WTC11 (cell line): Measurements from ENCODE around the gene PAMR1.

Experiments
- EMX1 ChIP-seq: fragments of 250-450 bp; sonication (Bioruptor Pico); IDR thresholded peaks from 2 replicates; pipeline ENCODE4 v1.8.0; 2021; ENCODE audit warnings: mild to moderate bottlenecking
- NFYB ChIP-seq: sonication (generic); formaldehyde crosslinking; conservative IDR thresholded peaks from 2 replicates; pipeline ENCODE4 v1.8.0; 2022; ENCODE audit warnings: low read depth, missing genetic modification reagents
- NR1H2 ChIP-seq: sonication (generic); formaldehyde crosslinking; IDR thresholded peaks from 2 replicates; pipeline ENCODE4 v1.9.0; 2021; ENCODE audit warnings: mild to moderate bottlenecking, moderate library complexity, missing genetic modification reagents
- TF ChIP-seq, protein P1 (sequence below): fragments of 200-600 bp; IDR thresholded peaks from 2 replicates; pipeline ENCODE4 v1.8.0; 2022; ENCODE audit warnings: antibody characterized with exemption
- TF ChIP-seq, protein P2 (sequence below): sonication (generic); formaldehyde crosslinking; IDR thresholded peaks from 2 replicates; pipeline ENCODE4 v1.8.0; 2023; ENCODE audit warnings: missing genetic modification reagents, mild to moderate bottlenecking, borderline replicate concordance

DNA sequence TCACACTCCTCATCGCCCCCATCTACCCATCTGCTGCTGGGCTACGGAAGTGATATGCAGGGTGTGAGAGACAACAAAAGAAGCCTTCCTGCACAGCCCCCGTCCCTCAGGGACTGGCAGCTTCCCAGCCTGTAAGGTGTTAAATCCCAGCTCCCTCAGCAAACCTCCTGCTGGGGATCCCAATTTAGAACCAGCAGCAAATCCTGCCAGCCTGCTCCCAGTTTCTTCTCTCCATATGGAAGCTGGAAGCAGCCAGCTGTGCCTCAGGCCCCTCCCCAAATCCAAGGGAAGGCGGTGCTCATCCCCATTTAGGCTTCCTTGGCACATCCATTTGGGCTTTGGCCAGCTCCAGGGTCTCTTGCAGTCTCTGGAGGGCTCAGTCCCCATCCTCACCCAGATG lies 47.5 kb downstream of the PAMR1 start:
- TF ChIP-seq, protein P1, sequence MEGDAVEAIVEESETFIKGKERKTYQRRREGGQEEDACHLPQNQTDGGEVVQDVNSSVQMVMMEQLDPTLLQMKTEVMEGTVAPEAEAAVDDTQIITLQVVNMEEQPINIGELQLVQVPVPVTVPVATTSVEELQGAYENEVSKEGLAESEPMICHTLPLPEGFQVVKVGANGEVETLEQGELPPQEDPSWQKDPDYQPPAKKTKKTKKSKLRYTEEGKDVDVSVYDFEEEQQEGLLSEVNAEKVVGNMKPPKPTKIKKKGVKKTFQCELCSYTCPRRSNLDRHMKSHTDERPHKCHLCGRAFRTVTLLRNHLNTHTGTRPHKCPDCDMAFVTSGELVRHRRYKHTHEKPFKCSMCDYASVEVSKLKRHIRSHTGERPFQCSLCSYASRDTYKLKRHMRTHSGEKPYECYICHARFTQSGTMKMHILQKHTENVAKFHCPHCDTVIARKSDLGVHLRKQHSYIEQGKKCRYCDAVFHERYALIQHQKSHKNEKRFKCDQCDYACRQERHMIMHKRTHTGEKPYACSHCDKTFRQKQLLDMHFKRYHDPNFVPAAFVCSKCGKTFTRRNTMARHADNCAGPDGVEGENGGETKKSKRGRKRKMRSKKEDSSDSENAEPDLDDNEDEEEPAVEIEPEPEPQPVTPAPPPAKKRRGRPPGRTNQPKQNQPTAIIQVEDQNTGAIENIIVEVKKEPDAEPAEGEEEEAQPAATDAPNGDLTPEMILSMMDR, result no peak
- TF ChIP-seq NR1H2 (CRISPR knock-in tag) (no peak), NFYB (no peak), EMX1 (CRISPR knock-in tag) (no peak)
- TF ChIP-seq, protein P2, sequence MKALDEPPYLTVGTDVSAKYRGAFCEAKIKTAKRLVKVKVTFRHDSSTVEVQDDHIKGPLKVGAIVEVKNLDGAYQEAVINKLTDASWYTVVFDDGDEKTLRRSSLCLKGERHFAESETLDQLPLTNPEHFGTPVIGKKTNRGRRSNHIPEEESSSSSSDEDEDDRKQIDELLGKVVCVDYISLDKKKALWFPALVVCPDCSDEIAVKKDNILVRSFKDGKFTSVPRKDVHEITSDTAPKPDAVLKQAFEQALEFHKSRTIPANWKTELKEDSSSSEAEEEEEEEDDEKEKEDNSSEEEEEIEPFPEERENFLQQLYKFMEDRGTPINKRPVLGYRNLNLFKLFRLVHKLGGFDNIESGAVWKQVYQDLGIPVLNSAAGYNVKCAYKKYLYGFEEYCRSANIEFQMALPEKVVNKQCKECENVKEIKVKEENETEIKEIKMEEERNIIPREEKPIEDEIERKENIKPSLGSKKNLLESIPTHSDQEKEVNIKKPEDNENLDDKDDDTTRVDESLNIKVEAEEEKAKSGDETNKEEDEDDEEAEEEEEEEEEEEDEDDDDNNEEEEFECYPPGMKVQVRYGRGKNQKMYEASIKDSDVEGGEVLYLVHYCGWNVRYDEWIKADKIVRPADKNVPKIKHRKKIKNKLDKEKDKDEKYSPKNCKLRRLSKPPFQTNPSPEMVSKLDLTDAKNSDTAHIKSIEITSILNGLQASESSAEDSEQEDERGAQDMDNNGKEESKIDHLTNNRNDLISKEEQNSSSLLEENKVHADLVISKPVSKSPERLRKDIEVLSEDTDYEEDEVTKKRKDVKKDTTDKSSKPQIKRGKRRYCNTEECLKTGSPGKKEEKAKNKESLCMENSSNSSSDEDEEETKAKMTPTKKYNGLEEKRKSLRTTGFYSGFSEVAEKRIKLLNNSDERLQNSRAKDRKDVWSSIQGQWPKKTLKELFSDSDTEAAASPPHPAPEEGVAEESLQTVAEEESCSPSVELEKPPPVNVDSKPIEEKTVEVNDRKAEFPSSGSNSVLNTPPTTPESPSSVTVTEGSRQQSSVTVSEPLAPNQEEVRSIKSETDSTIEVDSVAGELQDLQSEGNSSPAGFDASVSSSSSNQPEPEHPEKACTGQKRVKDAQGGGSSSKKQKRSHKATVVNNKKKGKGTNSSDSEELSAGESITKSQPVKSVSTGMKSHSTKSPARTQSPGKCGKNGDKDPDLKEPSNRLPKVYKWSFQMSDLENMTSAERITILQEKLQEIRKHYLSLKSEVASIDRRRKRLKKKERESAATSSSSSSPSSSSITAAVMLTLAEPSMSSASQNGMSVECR (CRISPR knock-in tag), result no peak
